GM23338 (cell line): ENCODE measurements around the gene DRG2. TPM values are rescaled to one million over a fixed set of nuclear protein-coding genes. Genes with fewer than 3 reads are reported as not detected.

Experiments
- ATAC-seq: fragments of 200-7000 bp; cut with Tn5 transposase; 3 replicates; pipeline ENCODE4 v1.9.1; 2020
- DNase-seq: peaks from one replicate; pipeline ENCODE4 v3.0.0-alpha.2; 2015; ENCODE audit warnings: low spot score
- H2AFZ ChIP-seq: fragments of 200-600 bp; sonication (generic); 2 replicates; pipeline ENCODE4 v1.8.0; 2016; ENCODE audit warnings: antibody characterized with exemption, mild to moderate bottlenecking, moderate library complexity
- H3F3A ChIP-seq: fragments of 200-600 bp; sonication (generic); replicated peaks from 2 replicates; pipeline ENCODE4 v1.8.0; 2017; ENCODE audit warnings: antibody characterized with exemption, mixed run types, low read depth
- H3K27ac ChIP-seq: fragments of 200-600 bp; sonication (generic); 2 replicates; pipeline ENCODE4 v1.6.1; 2016; ENCODE audit warnings: low read depth
- H3K27me3 ChIP-seq: fragments of 200-600 bp; sonication (generic); 2 replicates; pipeline ENCODE4 v1.8.0; 2016; ENCODE audit warnings: mild to moderate bottlenecking, mixed run types, moderate library complexity; ENCODE audit not compliant: insufficient read depth
- H3K36me3 ChIP-seq: fragments of 200-600 bp; sonication (generic); 2 replicates; pipeline ENCODE4 v1.8.0; 2016; ENCODE audit warnings: mild to moderate bottlenecking; ENCODE audit not compliant: insufficient read depth
- H3K4me1 ChIP-seq: fragments of 200-600 bp; sonication (generic); 2 replicates; pipeline ENCODE4 v1.8.0; 2016; ENCODE audit warnings: mild to moderate bottlenecking, moderate library complexity; ENCODE audit not compliant: insufficient read depth
- H3K4me2 ChIP-seq: fragments of 200-600 bp; sonication (generic); 2 replicates; pipeline ENCODE4 v1.7.1; 2017; ENCODE audit warnings: mixed run types
- H3K4me3 ChIP-seq: fragments of 200-600 bp; sonication (generic); 2 replicates; pipeline ENCODE4 v1.6.1; 2016; ENCODE audit warnings: mixed run types
- H3K79me2 ChIP-seq: fragments of 200-600 bp; sonication (generic); replicated peaks from 2 replicates; pipeline ENCODE4 v1.8.0; 2017; ENCODE audit warnings: mild to moderate bottlenecking; ENCODE audit not compliant: insufficient read depth
- H3K9me2 ChIP-seq: fragments of 200-600 bp; sonication (generic); 2 replicates; pipeline ENCODE4 v1.8.0; 2017; ENCODE audit not compliant: insufficient read depth
- H4K20me1 ChIP-seq: fragments of 200-600 bp; sonication (generic); replicated peaks from 2 replicates; pipeline ENCODE4 v1.8.0; 2017; ENCODE audit warnings: mild to moderate bottlenecking; ENCODE audit not compliant: insufficient read depth
- H3K27ac Mint-ChIP-seq: 2 replicates; pipeline ENCODE4 v1.8.0; 2020; ENCODE audit warnings: inconsistent platforms, mild to moderate bottlenecking, moderate library complexity, mixed read lengths
- H3K27me3 Mint-ChIP-seq: 3 replicates; pipeline ENCODE4 v1.8.0; 2022; ENCODE audit warnings: low read depth, mild to moderate bottlenecking, moderate library complexity, mixed read lengths, inconsistent platforms; ENCODE audit not compliant: insufficient read depth, poor library complexity
- H3K36me3 Mint-ChIP-seq: 3 replicates; pipeline ENCODE4 v1.8.0; 2021; ENCODE audit warnings: low read depth, mild to moderate bottlenecking, inconsistent platforms, moderate library complexity, mixed read lengths
- H3K4me1 Mint-ChIP-seq: 3 replicates; pipeline ENCODE4 v1.8.0; 2020; ENCODE audit warnings: mild to moderate bottlenecking, inconsistent platforms, mixed read lengths
- H3K4me3 Mint-ChIP-seq: 3 replicates; pipeline ENCODE4 v1.8.0; 2021; ENCODE audit warnings: moderate library complexity, mild to moderate bottlenecking, inconsistent platforms, mixed read lengths
- H3K9me3 Mint-ChIP-seq: 3 replicates; pipeline ENCODE4 v1.8.0; 2020; ENCODE audit warnings: moderate library complexity, mild to moderate bottlenecking, inconsistent platforms, mixed read lengths
- CREB1 ChIP-seq: fragments of 250-450 bp; sonication (Bioruptor Pico); IDR thresholded peaks from 2 replicates; pipeline ENCODE4 v1.5.0; 2020; ENCODE audit warnings: low read depth, mild to moderate bottlenecking, moderate library complexity
- ETS1 ChIP-seq: IDR thresholded peaks from 2 replicates; pipeline ENCODE4 v1.6.1; 2016; ENCODE audit warnings: antibody characterized with exemption
- EZH2phosphoT487 ChIP-seq: fragments of 200-600 bp; sonication (generic); IDR thresholded peaks from one replicate; pipeline ENCODE4 v1.8.1; 2018; ENCODE audit warnings: antibody characterized with exemption; ENCODE audit not compliant: unreplicated experiment
- JUNB ChIP-seq: IDR thresholded peaks from one replicate; pipeline ENCODE4 v1.6.1; 2016; ENCODE audit warnings: antibody characterized with exemption; ENCODE audit not compliant: unreplicated experiment
- NANOG ChIP-seq: IDR thresholded peaks from 2 replicates; pipeline ENCODE4 v1.6.1; 2016; ENCODE audit warnings: antibody characterized with exemption, borderline replicate concordance
- POLR2AphosphoS5 ChIP-seq: IDR thresholded peaks from 2 replicates; pipeline ENCODE4 v1.6.1; 2016; ENCODE audit warnings: antibody characterized with exemption, low read depth
- STAT1 ChIP-seq: IDR thresholded peaks from one replicate; pipeline ENCODE4 v1.6.1; 2016; ENCODE audit warnings: antibody characterized with exemption; ENCODE audit not compliant: unreplicated experiment
- ZNF114 ChIP-seq: fragments of 250-450 bp; sonication (Bioruptor Pico); IDR thresholded peaks from 2 replicates; pipeline ENCODE4 v1.5.0; 2020; ENCODE audit warnings: mild to moderate bottlenecking, moderate library complexity
- ZNF462 ChIP-seq: fragments of 250-450 bp; sonication (Bioruptor Pico); IDR thresholded peaks from 2 replicates; pipeline ENCODE4 v1.5.0; 2020; ENCODE audit warnings: mild to moderate bottlenecking, moderate library complexity
- polyA plus RNA-seq: library from polyadenylated mRNA; unstranded; fragments of >200 nt; fragmentation: Nextera tagmentation; extraction: Ambion mirVana; gene quantifications from 2 replicates; pipeline ENCODE4 v1.2.1, GENCODE V29; 2016
- total RNA-seq: library from RNA; depleted of rRNA; stranded (reverse); fragments of >200 nt; shearing (Covaris generic); gene quantifications from 2 replicates; pipeline ENCODE4 v1.2.3, GENCODE V29; 2014

Gene DRG2
- total and polyA plus RNA-seq, 2 experiments from 2014 or later = 36.2 to 48.0 TPM

- no peak for TF ChIP-seq ZNF462 (CRISPR knock-in tag)
These were observed 50.5 kb downstream of the DRG2 start (continued) for GRCh38 chr17:18138065-18138749.

- Histone ChIP-seq H4K20me1 (no peaks in the 10 kb centered on the region), H3K9me2 (no peaks in the 10 kb centered on the region), H3K4me1 (no peaks in the 10 kb centered on the region), H3K4me3 (no peak overlapping the region), H3K79me2 (no peaks in the 10 kb centered on the region), H3K4me2 (no peak overlapping the region), H2AFZ (no peak overlapping the region), H3K27ac (no peak overlapping the region), H3F3A (no peaks in the 10 kb centered on the region), H3K27me3 (no peaks in the 10 kb centered on the region), H3K36me3 (no peaks in the 10 kb centered on the region)
- no peaks in the 10 kb centered on the region for H3K9me3 Mint-ChIP-seq
- no peak overlapping the region for H3K4me3 Mint-ChIP-seq
- no peak overlapping the region for H3K27ac Mint-ChIP-seq
- DNase-seq = no peak
- no peaks in the 10 kb centered on the region for H3K36me3 Mint-ChIP-seq
- H3K4me1 Mint-ChIP-seq = peaks cover 18% of the 10 kb centered on the region
- H3K27me3 Mint-ChIP-seq = peaks cover 15% of the 10 kb centered on the region
- no peak for ATAC-seq
- TF ChIP-seq STAT1 (no peak), ETS1 (no peak), ZNF114 (CRISPR knock-in tag) (no peak), POLR2AphosphoS5 (no peak), JUNB (no peak), CREB1 (CRISPR knock-in tag) (no peak), NANOG (no peak), EZH2phosphoT487 (no peak), ZNF462 (CRISPR knock-in tag) (no peak)
These were observed 51.3 kb downstream of the DRG2 start for GRCh38 chr17:18139092-18139491.
